HG02885 (cell line): ENCODE measurements around the gene GPR42.

Experiments used
- ATAC-seq: cut with Tn5 transposase; IDR thresholded peaks from one replicate; pipeline ENCODE4 v1.9.1; 2021; ENCODE audit warnings: mild to moderate bottlenecking; ENCODE audit not compliant: unreplicated experiment, poor library complexity

Gene GPR42, protein sequence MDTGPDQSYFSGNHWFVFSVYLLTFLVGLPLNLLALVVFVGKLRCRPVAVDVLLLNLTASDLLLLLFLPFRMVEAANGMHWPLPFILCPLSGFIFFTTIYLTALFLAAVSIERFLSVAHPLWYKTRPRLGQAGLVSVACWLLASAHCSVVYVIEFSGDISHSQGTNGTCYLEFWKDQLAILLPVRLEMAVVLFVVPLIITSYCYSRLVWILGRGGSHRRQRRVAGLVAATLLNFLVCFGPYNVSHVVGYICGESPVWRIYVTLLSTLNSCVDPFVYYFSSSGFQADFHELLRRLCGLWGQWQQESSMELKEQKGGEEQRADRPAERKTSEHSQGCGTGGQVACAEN

DNA sequence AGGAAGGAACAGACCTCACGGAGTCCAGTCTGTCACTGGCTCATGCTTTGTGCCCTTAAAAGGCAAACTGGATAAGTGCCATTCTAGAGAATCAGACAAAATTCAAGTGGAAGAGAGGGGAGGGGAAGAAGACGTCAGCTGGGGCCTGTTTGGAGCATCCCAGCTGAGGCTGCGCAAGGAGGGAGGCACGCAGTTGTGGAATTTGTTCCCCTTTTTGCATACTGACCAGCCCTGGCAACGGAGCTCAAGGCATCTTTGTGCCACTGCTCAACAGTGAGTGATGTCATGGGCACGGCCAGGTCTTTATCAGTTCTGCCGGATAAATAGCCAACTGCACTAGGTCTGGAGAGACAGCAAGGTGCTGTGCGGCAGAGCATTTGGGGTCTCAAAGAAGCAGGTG lies at the start of gene GPR42:
Gene GPR42, plus strand, starts transcription at position 347 of the 400 bp plus-strand sequence. CDS start 292 bp downstream, outside the sequence.
- no peak for ATAC-seq

DNA sequence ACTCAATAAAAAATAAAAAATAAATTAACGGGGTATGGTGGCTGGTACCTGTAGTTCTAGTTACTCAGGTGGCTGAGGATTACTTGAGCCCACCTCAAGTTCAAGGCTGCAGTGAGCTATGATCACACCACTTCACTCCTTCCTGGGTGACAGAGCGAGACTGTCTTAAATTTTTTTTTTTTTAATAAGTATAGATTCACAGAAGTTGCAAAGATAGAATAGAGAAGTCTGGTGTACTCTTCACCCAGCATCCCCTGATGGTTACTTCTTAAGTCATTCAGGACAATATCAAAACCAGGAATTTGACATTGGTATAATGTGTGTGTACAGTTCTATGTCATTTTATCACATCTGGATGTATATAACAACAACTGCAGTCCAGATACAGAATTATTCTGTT lies 49.6 kb upstream of the GPR42 start:
- no peak for ATAC-seq

DNA sequence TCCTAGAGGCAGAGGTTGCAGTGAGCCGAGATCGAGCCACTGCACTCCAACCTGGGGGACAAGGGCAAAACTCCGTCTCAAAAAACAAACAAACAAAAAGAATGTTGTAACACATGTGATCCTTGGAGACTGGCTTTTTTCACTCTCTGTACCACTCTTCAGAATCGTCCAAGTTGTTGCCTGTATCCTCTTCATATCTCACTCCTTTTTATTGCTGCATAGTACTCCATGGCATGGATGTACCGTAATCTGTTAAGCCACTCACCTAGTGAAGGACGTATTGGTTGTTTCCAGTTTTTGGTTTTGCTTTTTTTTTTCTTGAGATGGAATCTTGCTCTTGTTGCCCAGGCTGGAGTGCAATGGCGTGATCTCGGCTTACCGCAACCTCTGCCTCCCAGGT lies 48.9 kb upstream of the GPR42 start:
- no peak for ATAC-seq

DNA sequence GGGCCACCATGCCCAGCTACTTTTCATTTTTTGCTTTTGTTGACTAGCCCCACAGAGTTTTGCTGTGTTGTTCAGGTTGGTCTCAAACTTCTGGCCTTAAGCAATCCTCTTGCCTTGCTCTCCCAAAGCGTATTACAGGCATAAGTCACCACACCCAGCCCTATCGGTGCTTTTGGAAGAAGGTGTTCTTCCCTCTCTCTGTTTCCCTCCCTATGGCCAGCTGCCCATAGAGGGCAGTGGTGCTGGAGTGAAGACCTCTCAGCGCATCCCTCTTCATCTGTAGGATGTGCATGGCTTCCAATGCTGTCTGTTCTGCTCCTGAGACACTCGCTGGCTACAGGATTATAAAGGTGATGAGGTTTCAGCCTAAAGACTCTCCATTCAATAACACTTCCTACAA lies 43.2 kb upstream of the GPR42 start:
- ATAC-seq, result no peak

DNA sequence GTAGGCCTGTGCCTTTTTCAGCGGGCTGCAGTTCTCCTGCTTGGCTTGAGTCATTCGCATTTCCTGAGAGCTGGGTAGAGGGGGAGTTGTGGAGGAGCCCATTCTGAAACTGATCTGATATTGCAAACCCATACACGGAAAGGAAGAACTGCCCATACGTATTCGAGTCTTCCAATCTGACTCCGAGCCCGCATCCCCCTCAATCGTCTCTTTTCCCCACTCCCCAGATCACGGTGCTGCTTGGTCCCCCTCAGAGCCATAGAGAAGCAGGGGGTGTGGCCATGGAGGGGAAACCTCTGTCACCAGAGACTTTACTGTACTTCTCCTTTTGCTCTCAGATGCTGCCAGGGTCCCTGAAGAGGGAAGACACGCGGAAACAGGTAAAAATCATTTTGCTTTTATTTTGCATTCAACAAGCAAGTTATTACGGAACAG lies 42.0 kb upstream of the GPR42 start, which contains the start of gene CD22:
Gene CD22, plus strand, starts transcription at position 337 of the 435 bp plus-strand sequence. CDS start 2,854 bp downstream, outside the sequence.
- ATAC-seq, result peak; percentile 36

DNA sequence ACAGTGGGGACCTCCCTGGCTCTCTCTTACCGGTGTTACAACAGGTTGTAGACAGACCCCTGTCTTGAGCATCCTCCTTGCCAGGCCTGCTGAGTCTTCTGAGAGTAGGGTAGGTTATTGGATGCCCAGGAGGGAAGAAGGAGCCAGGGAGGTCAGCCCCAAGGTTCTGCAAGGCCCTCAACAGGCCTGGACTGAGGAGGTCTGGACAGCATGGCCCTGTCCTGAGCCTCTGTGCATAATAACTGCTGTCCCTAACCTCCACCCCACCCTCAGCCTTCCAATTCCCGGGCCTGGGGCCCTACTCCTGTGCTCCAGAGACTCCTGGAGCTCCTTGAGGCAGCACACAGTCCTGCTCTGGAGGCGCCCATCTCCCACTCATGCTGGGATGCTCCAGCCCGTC lies 41.5 kb upstream of the GPR42 start:
- ATAC-seq, result peak; percentile 14

DNA sequence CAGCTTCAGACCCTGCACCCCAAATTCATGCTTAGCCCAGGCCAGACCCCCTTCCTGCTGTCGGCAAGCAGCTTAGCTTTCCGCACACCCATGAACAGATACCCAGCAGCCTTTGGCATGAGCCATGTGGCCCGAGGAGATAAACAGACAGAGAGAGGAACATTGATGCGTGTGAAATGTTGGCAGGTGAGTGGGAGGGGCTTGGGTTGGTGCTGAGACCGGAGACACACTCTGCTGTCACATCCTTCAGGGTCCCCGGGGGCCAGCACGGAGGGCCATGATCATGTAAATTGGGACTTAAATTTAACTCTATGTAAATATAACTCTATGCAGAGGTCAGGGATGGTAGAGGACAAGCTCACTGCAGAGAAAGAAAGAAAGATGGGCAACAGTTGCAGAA lies 40.4 kb upstream of the GPR42 start:
- ATAC-seq, result peak; percentile 59

DNA sequence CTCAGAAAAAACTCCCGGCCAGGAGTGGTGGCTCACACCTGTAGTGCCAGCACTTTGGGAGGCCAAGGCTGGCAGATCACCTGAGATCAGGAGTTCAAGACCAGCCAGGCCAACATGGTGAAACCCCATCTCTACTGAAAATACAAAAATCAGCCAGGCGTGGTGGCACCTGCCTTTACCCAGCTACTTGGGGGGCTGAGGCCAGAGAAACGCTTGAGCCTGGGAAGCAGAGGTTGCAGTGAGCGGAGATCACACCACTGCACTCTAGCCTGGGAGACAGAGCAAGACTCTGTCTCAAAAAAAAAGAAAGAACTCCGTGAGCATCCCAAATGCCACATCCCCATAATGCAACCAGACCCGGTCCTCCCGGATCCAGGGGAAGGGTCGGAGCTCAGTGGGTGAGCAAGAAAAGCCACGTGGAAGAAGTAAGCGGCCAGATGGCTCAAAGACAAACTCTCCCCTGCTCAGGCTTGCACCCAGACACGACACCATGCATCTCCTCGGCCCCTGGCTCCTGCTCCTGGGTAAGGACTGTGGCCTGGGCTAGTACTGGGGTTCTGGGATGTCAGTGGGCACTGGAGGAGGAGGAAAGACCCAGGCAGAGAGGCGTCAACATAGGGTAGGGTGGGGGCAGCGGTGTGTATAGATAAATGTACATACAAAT lies 39.2 kb upstream of the GPR42 start:
- no peak for ATAC-seq

DNA sequence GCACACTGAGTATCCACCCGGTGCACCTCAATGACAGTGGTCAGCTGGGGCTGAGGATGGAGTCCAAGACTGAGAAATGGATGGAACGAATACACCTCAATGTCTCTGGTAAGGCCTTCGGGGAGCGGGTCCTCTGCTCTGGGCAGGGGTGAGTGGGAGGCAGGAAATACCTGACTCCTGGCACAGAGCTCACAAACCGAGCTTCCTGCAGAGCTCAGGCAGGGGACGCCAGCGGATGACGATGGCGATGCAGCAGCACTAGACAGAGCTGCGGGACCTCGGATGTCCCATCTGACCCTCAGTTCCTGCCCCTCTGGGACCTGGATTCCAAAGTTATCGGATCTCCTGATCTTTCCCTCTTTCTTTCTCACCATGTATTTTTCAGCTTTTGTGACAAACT lies 38.1 kb upstream of the GPR42 start:
- no peak for ATAC-seq

DNA sequence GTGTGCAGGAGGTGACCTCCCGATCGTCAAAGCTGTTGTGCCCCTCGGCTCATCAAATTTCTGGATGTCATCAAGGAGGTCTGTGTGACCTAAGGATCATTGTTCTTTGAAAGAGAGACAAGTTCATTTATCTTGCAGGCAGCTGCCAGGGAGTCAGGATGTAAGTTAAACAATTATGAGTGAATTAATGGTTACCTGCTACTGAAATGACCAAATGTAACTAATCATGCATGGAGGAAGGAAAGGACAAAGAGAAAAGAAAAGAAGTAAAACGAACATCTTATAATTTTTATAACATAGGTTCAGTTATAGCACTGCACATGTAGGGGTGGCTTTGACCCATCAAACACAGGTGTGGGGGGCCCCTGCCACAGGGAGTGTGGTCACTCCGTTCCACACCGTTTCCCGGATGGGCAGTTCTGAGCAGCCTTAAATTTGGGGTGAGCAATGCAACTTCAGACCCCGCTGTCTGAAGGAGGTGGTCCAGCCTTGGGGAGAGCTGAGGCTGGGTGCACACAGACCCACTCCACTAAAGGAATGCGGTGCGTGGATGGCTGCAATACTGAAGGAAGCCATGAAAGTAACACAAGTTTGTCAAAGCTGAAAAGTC lies 36.6 kb upstream of the GPR42 start:
- ATAC-seq, result no peak

DNA sequence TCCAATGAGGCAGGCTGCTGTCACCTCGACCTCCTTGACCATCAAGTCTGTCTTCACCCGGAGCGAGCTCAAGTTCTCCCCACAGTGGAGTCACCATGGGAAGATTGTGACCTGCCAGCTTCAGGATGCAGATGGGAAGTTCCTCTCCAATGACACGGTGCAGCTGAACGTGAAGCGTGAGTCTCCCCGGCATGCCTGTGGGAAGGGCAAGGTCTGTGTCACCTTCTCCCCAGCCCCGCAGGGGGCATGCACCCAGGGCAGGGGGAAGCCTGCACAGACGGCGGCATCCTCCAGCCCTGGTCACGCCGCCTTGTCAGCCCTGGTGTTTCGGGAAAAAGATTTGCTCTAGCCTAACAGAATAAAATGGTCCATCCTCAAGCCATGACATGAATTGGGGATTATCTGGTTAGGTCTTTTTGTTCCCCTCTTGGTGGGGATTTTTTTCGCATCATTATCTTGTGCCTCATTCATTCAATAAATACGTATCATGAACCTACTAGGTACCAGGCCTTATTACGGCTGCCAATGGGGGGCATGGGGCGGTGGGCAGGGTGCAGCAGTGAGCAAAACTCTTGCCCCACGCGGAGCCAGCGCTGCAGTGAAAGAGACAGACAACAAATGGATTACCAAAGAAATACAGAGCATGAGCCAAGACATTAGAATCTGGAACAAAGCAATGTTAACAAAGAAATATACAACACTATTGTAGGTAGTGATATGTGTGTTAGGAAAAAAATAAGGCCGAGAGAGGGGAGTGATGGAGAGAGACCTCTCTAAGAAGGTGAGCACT lies 34.5 kb upstream of the GPR42 start:
- ATAC-seq, result no peak

DNA sequence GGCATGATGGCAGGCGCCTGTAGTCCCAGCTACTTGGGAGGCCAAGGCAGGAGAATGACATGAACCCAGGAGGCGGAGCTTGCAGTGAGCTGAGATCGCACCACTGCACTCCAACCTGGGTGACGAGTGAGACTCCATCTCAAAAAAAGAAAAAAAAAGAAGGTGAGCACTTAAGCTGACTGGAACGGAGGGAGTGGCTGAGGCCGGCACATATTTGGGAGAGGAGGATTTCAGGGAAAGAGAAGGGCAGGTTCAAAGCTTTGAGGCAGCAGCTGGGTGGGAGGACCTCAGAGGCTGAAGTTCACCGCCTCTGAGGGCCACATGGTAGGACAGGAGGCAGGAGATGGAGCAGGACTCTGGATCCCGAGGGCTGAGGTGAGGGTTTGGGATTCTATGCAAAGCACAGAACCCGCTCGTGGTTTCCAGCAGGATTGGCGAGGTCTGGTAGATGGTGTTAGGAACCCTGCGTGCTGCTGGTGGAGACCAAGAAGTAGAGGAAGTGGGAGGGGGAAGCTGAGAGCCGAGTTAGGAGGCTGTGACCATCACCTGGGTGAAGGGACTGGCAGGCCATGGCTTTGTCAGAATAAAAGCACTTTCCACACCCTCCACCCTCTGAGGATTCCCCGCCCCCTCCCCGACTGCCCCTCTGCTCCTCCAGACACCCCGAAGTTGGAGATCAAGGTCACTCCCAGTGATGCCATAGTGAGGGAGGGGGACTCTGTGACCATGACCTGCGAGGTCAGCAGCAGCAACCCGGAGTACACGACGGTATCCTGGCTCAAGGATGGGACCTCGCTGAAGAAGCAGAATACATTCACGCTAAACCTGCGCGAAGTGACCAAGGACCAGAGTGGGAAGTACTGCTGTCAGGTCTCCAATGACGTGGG lies 33.5 kb upstream of the GPR42 start:
- ATAC-seq, result no peak

DNA sequence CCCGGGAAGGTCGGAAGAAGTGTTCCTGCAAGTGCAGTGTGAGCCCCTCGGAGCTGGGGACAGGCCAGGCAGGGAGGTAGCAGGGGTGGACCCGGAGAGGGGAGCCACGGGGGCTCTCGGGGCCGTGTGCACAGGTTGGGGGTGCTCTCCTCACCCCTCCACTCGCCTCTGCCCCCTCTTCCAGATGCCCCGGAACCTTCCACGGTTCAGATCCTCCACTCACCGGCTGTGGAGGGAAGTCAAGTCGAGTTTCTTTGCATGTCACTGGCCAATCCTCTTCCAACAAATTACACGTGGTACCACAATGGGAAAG lies 32.9 kb upstream of the GPR42 start:
- no peak for ATAC-seq

DNA sequence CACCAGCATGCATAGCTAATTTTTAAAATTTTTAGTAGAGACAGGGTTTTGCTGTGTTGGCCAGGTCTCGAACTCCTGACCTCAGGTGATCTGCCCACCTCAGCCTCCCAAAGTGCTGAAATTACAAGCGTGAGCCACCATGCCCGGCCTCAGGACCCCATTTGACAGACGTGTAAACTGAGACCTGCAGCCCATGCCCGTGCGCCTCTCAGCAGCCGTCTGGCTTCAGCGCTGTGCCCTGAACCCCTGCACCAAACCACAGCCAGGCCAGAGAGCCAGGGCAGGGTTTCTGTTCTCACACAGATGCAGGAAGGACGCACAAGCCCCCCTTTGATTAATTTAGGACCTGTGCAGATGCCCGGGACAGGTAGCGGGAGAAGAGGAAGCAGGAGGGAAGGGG lies 30.4 kb upstream of the GPR42 start:
- ATAC-seq, result no peak

DNA sequence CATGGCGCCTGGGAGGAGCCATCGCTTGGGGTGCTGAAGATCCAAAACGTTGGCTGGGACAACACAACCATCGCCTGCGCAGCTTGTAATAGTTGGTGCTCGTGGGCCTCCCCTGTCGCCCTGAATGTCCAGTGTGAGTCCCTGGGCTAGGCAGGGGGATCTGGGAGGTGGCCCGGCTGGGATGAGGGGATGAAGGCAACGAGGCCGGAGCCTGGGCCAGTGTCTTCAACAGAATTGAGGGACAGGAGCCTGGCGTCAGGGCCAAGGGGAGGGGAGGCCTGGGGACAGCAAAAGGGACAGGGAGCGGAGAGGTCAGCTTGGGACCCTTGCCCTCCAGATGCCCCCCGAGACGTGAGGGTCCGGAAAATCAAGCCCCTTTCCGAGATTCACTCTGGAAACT lies 29.9 kb upstream of the GPR42 start:
- ATAC-seq, result no peak

DNA sequence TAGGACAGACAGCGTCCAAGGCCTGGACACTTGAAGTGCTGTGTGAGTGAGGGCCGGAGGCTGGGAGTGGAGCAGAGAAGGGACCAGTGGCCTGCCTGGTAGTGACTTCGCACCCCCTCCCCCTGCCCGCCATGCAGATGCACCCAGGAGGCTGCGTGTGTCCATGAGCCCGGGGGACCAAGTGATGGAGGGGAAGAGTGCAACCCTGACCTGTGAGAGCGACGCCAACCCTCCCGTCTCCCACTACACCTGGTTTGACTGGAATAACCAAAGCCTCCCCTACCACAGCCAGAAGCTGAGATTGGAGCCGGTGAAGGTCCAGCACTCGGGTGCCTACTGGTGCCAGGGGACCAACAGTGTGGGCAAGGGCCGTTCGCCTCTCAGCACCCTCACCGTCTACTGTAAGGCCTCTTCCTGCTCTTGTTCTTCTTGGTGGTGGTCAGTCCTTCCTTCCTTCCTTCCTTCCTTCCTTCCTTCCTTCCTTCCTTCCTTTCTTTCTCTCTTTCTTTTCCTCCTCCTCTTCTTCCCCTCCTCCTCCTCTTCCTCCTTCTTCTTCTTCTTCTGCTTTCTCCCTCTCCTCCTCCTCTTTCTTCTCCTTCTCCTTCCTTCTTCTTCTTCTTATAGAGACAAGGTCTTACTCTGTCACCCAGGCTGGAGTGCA lies 29.2 kb upstream of the GPR42 start:
- no peak for ATAC-seq

DNA sequence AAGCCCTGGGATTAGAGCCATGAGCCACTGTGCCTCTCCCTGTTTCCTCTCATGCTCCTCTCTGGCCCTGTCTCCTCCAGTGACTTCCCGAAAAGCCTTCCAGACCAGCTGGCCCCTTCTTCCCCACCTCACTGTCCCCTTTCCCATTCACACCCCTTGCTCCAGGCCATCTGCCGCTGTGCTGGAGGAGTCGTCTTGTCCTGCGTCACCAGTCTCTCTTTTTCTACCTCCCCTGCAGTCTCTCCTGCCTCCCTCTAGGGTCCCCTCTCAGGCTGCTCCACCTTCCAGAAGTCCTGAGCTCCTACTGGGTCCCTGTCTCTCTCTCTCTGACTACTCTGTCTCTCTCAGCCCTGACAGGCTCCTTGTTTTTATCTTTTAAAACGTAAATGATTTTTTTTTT lies 28.4 kb upstream of the GPR42 start:
- ATAC-seq, result no peak

DNA sequence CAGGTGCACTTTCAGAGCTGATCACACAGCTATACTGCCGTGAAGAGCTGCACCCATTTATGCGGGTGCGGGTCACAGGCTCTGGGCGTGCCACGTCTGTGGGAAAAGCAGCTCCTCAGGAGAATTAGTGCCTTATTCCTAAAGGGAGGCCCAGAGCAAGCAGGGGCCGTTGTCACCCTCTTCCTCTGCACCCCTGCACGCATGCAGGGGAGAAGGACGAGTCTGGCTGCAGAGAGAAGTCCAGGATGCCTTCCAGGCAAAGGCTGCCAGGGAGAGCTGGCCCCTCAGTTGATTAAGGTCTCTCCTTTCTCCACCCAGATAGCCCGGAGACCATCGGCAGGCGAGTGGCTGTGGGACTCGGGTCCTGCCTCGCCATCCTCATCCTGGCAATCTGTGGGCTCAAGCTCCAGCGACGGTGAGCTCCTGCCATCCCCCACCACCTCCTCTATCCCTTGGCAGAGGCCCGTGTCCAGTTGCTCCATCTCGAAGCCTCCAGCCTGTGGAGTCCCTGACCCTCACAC lies 26.3 kb upstream of the GPR42 start:
- no peak for ATAC-seq

DNA sequence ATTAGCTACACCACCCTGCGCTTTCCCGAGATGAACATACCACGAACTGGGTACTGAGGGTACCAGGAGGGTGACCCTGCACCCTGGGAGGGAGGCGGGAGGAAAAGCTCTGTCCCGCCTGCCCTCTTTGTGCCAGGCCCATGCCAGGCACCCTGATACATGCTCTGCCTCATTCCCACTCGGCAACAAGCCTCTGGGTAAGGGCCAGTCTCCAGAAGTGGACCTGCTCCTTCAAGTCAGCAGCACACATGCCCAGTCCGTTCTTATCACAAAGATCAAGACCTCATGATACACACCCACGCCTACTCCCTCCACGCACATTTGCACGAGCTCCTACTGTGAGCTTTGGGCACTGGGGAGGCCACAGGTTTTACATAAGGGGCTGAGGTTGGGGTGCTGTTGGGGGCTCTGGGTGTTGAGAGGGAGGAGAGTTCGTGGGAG lies 25.2 kb upstream of the GPR42 start:
- ATAC-seq, result no peak
